Skeletal muscle satellite cell (primary cell): Measurements from ENCODE around the gene STK33.

ENCODE experiments used
- H3K27me3 ChIP-seq: 2 replicates; pipeline ENCODE4 v1.7.0; 2013; ENCODE audit warnings: low read length; ENCODE audit not compliant: control insufficient read depth, insufficient read depth
- H3K36me3 ChIP-seq: 2 replicates; pipeline ENCODE4 v1.7.0; 2013; ENCODE audit warnings: mild to moderate bottlenecking, control low read depth, low read length; ENCODE audit not compliant: insufficient read depth
- H3K4me1 ChIP-seq: 2 replicates; pipeline ENCODE4 v1.7.0; 2013; ENCODE audit warnings: low read length; ENCODE audit not compliant: control insufficient read depth, insufficient read depth
- H3K4me2 ChIP-seq: 2 replicates; pipeline ENCODE4 v1.7.0; 2013; ENCODE audit warnings: mild to moderate bottlenecking, low read length
- H3K4me3 ChIP-seq: 2 replicates; pipeline ENCODE4 v1.7.0; 2013; ENCODE audit warnings: low read length
- H3K9ac ChIP-seq: 2 replicates; pipeline ENCODE4 v1.7.0; 2013; ENCODE audit warnings: mild to moderate bottlenecking, low read depth, low read length, moderate library complexity
- H3K9me3 ChIP-seq: replicated peaks from 2 replicates; pipeline ENCODE4 v1.7.0; 2013; ENCODE audit warnings: mild to moderate bottlenecking, control low read depth, low read length
- small RNA-seq: library from RNA; depleted of rRNA; stranded (forward); fragments of <200 nt; gene quantifications from one replicate; pipeline ENCODE3, GENCODE V24; 2012

STK33 gene

GRCh38 chr11:8346157-8346755 lies 247.8 kb downstream of the STK33 start:
- H3K36me3 ChIP-seq = no peaks in the 10 kb centered on the region
- no peak overlapping the region for H3K4me2 ChIP-seq
- peaks cover 43% of the 10 kb centered on the region for H3K27me3 ChIP-seq
- H3K4me3 ChIP-seq = no peak overlapping the region
- no peaks in the 10 kb centered on the region for H3K4me1 ChIP-seq
- H3K9me3 ChIP-seq = no peaks in the 10 kb centered on the region
- H3K9ac ChIP-seq = no peak overlapping the region

GRCh38 chr11:8345179-8345578 lies 248.8 kb downstream of the STK33 start:
- Histone ChIP-seq H3K9ac (no peak overlapping the region), H3K36me3 (no peaks in the 10 kb centered on the region), H3K27me3 (peaks cover 41% of the 10 kb centered on the region), H3K9me3 (no peaks in the 10 kb centered on the region), H3K4me2 (no peak overlapping the region), H3K4me3 (no peak overlapping the region), H3K4me1 (no peaks in the 10 kb centered on the region)

- H3K9me3 ChIP-seq = no peaks in the 10 kb centered on the region
- H3K4me2 ChIP-seq = no peak overlapping the region
- H3K4me1 ChIP-seq = no peaks in the 10 kb centered on the region
- no peaks in the 10 kb centered on the region for H3K36me3 ChIP-seq
- peaks cover 34% of the 10 kb centered on the region for H3K27me3 ChIP-seq
- H3K4me3 ChIP-seq = no peak overlapping the region
- no peak overlapping the region for H3K9ac ChIP-seq
These were observed 249.7 kb downstream of the STK33 start for GRCh38 chr11:8344346-8344745.

- Histone ChIP-seq H3K9ac (no peak overlapping the region), H3K27me3 (peaks cover 29% of the 10 kb centered on the region), H3K36me3 (no peaks in the 10 kb centered on the region), H3K4me1 (no peaks in the 10 kb centered on the region), H3K4me3 (no peak overlapping the region), H3K9me3 (no peaks in the 10 kb centered on the region), H3K4me2 (no peak overlapping the region)
These were observed 251.0 kb downstream of the STK33 start for GRCh38 chr11:8342821-8343681.

- Histone ChIP-seq H3K4me3 (no peak overlapping the region), H3K9ac (no peak overlapping the region), H3K27me3 (peaks cover 24% of the 10 kb centered on the region), H3K4me2 (no peak overlapping the region), H3K36me3 (no peaks in the 10 kb centered on the region), H3K9me3 (no peaks in the 10 kb centered on the region), H3K4me1 (no peaks in the 10 kb centered on the region)
These were observed 252.0 kb downstream of the STK33 start for GRCh38 chr11:8341996-8342395.

Small RNA genes within 50 kb of the gene (small RNA-seq; reads per million reads assigned to genes)
- 0.21 reads per million for gene RF00601
